Body of pancreas (tissue), 4 donors: ENCODE results near the gene ZKSCAN5. TPM values are rescaled to one million over a fixed set of nuclear protein-coding genes. Genes with fewer than 3 reads are reported as not detected.

Experiments
- ATAC-seq: fragments of 150-250 bp; one replicate; pipeline ENCODE4 v1.9.1; 2016
- DNase-seq, 4 donors: peaks; one replicate each; pipeline ENCODE4 v3.0.0-alpha.2; 2019
- H3K27ac ChIP-seq, 4 donors: fragments of 200-600 bp; sonication (generic); 1 replicate in 3 of 4; 2 replicates in 1 of 4; pipeline versions ENCODE4 v1.5.1 to v1.6.1; 2016 to 2019; ENCODE audit warnings: mild to moderate bottlenecking in 1 of 4, mixed read lengths in 1 of 4, moderate library complexity in 1 of 4
- H3K27me3 ChIP-seq, 2 donors: fragments of 200-600 bp; sonication (generic); one replicate each; pipeline ENCODE4 v1.6.0; 2016; ENCODE audit warnings: mild to moderate bottlenecking in 1 of 2
- H3K36me3 ChIP-seq, 2 donors: fragments of 200-600 bp; sonication (generic); replicated peaks in 1 of 2; 2 replicates each; pipeline ENCODE4 v1.5.1; 2016; ENCODE audit warnings: low read depth in 2 of 2; ENCODE audit not compliant: insufficient read depth in 1 of 2
- H3K4me1 ChIP-seq: fragments of 200-600 bp; sonication (generic); one replicate; pipeline ENCODE4 v1.6.0; 2016
- H3K4me3 ChIP-seq, 2 donors: fragments of 200-600 bp; sonication (generic); 1 replicate in 1 of 2; 2 replicates in 1 of 2; pipeline ENCODE4 v1.5.1; 2016 to 2019
- H3K9me3 ChIP-seq, 3 donors: fragments of 200-600 bp; sonication (generic); 1 replicate in 2 of 3; 2 replicates in 1 of 3; pipeline ENCODE4 v1.5.1; 2016
- CTCF ChIP-seq, 7 experiments: fragments of 450-650 bp in 4 of 7; fragments of 200-600 bp in 3 of 7; sonication (generic) in 3 of 7; IDR thresholded peaks; one replicate each; pipeline ENCODE4 v1.5.1; 2016 to 2019; ENCODE audit warnings: antibody characterized with exemption in 7 of 7
- POLR2A ChIP-seq, 3 donors: fragments of 450-650 bp; IDR thresholded peaks; one replicate each; pipeline ENCODE4 v1.6.1; 2016; ENCODE audit warnings: antibody characterized with exemption in 3 of 3, mild to moderate bottlenecking in 2 of 3
- WGBS, 2 donors: methylation state at CpG; one replicate each; pipeline ENCODE4 v1.1.5; 2017; 5-methylcytosine and 5-hydroxymethylcytosine counted together
- intact Hi-C: fragments of 100-400 bp; cut with DNase I; formaldehyde crosslinking; loops from one replicate; pipeline ENCODE4 v1.15.1; 2023
- total RNA-seq, 2 donors: library from RNA; depleted of rRNA; stranded (reverse); fragments of >200 nt; gene quantifications; one replicate each; pipeline ENCODE4 v1.1.0, GENCODE V29; 2016

Gene ZKSCAN5
- total RNA-seq, 2 donors from 2014 or later, result 3.3 to 4.7 TPM

DNA sequence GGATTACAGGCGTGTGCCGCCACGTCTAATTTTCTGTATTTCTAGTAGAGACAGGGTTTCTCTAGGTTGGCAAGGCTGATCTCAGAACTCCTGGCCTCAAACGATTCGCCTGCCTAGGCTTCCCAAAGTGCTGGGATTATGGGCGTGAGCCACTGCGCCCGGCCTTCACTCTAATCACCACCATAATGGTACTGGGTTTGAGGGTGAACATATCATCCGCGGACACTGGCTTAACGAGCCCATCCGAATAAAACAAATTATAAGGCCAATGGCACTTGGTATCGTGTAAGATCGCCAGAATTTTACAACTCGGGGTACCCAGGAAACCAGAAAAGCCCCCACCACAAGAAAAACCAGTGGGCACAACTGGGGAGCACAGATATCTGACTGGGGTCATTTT is 46.9 kb downstream of the ZKSCAN5 start:
- Histone ChIP-seq H3K4me1 (peaks cover 10% of the 10 kb centered on the region), H3K27me3 (no peaks in the 10 kb centered on the region), H3K36me3 (peaks cover 7% of the 10 kb centered on the region in 2 donors), H3K27ac (peak overlapping the region; percentile 51 to 88 (median 78)), H3K4me3 (peak overlapping the region; percentile 76 to 89), H3K9me3 (no peaks in the 10 kb centered on the region)
- intact Hi-C loops, result no loop called here
- WGBS, 2 donors, result 4 to 9% methylated on average over 12 to 15 of the region's 15 CpGs
- no peak for DNase-seq
- no peak for TF ChIP-seq POLR2A (IDR thresholded peaks at IDR 0.05)
- no peak for TF ChIP-seq CTCF (IDR thresholded peaks at IDR 0.05)
- peak; percentile 21 for ATAC-seq

- H3K4me1 ChIP-seq, result peaks cover 14% of the 10 kb centered on the region
- DNase-seq (peak; percentile 81 to 86 (median 84)), ATAC-seq (peak; percentile 96)
- TF ChIP-seq CTCF (IDR thresholded peaks at IDR 0.05) (no peak), POLR2A (IDR thresholded peaks at IDR 0.05) (peak; percentile 28 to 85 (median 79))
- peak within 1 kb of the TSS; percentile 51 to 88 (median 78) for H3K27ac ChIP-seq
- H3K27me3 ChIP-seq, result no peaks in the 10 kb centered on the region
- H3K4me3 ChIP-seq, result peak within 1 kb of the TSS; percentile 76 to 89
- no peaks in the 10 kb centered on the region for H3K9me3 ChIP-seq
- intact Hi-C loops, result no loop called here
- 0 to 1% methylated on average over 7 to 37 of the region's 37 CpGs for WGBS, 2 donors
- H3K36me3 ChIP-seq, result peaks cover 7% of the 10 kb centered on the region in 2 donors
Observed at GRCh38 chr7:99551767-99552463, 47.5 kb downstream of the ZKSCAN5 start, which contains the start of gene FAM200A. TSS of gene FAM200A (minus strand) at chr7:99552114. CDS start at chr7:99548407, 3,707 bp downstream.

DNA sequence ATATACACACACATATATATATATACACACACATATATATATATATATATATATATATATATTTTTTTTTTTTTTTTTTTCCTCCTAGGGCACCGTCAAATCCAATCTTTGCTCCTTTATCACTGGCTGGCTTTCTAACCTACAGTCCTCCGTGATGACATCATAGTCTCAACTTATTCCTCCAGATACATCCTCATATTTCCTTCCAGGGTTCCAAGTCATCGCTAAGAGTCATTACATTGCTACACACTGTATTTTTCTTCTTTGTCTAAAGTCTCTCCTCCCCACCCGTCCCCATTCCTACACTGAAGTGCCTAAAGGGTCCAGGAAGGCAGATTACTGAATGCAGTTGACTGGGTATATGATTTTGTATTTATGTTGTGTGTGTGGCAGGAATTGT is 48.6 kb downstream of the ZKSCAN5 start:
- Histone ChIP-seq H3K9me3 (no peaks in the 10 kb centered on the region), H3K4me3 (no peak overlapping the region), H3K36me3 (peaks cover under 1 to 4% of the 10 kb centered on the region in 2 donors), H3K27ac (no peak overlapping the region), H3K4me1 (peaks cover 21% of the 10 kb centered on the region), H3K27me3 (no peaks in the 10 kb centered on the region)
- ATAC-seq (no peak), DNase-seq (no peak)
- intact Hi-C loops, result no loop called here
- WGBS, 2 donors, result 88 to 95% methylated on average over 4 of the region's 4 CpGs
- no peak for TF ChIP-seq POLR2A (IDR thresholded peaks at IDR 0.05)

DNA sequence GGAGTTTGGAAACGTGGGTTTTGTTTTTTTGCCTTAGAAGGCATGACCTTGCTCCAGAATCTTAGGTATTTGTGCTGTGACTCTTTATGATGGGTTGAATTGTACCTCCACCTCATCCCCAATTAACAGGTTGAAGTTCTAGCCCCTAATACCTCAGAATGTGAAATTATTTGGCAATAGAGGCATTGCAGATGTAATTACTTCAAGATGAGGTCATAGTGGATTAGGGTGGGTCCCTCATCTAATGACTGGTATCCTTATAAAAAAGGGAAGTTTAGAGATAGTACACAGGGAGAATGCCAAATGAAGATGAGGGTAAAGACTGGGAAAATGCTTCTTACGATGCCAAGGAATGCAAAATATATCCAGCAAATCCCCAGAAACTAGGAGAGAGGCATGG is 50.5 kb downstream of the ZKSCAN5 start:
- Histone ChIP-seq H3K4me3 (no peak overlapping the region), H3K36me3 (no peaks in the 10 kb centered on the region), H3K4me1 (peaks cover 29% of the 10 kb centered on the region), H3K27ac (no peak overlapping the region), H3K27me3 (no peaks in the 10 kb centered on the region), H3K9me3 (no peaks in the 10 kb centered on the region)
- intact Hi-C loops, result no loop called here
- TF ChIP-seq POLR2A (IDR thresholded peaks at IDR 0.05) (no peak), CTCF (IDR thresholded peaks at IDR 0.05) (no peak)
- WGBS, 2 donors, result 51 to 72% methylated on average over 2 of the region's 2 CpGs
- DNase-seq (no peak), ATAC-seq (no peak)

- Histone ChIP-seq H3K27ac (peak overlapping the region in 2 of 4 donors; percentile 97 to 98), H3K36me3 (peaks cover 0 to 14% of the 10 kb centered on the region in 2 donors), H3K27me3 (no peaks in the 10 kb centered on the region), H3K9me3 (no peaks in the 10 kb centered on the region), H3K4me3 (no peak overlapping the region), H3K4me1 (peaks cover 26% of the 10 kb centered on the region)
- TF ChIP-seq POLR2A (IDR thresholded peaks at IDR 0.05), result no peak
- no peak for TF ChIP-seq CTCF (IDR thresholded peaks at IDR 0.05)
- WGBS, 2 donors, result 69 to 73% methylated on average over 4 of the region's 4 CpGs
- ATAC-seq (no peak), DNase-seq (no peak)
- intact Hi-C loops, result no loop called here
Observed at GRCh38 chr7:99557196-99557607, 52.7 kb downstream of the ZKSCAN5 start.
